MV-4-11 (cell line): ENCODE results near the gene CHDH.

Experiments
- DNase-seq: peaks from one replicate; lab custom pipeline; 2025; lab: John Stamatoyannopoulos, UW

The CHDH gene

GRCh38 chr3:53823956-53824657 is 22.1 kb downstream of the CHDH start:
- DNase-seq = no peak

- DNase-seq = no peak
These were observed 22.9 kb downstream of the CHDH start for GRCh38 chr3:53823026-53823955.

GRCh38 chr3:53822331-53822741 is 23.9 kb downstream of the CHDH start:
- no peak for DNase-seq

GRCh38 chr3:53821631-53822121 is 24.5 kb downstream of the CHDH start:
- no peak for DNase-seq

- no peak for DNase-seq
These were observed 25.3 kb downstream of the CHDH start for GRCh38 chr3:53820756-53821580.

- no peak for DNase-seq
These were observed 26.1 kb downstream of the CHDH start for GRCh38 chr3:53820084-53820483.

GRCh38 chr3:53819163-53819868 is 26.9 kb downstream of the CHDH start:
- DNase-seq = no peak

- no peak for DNase-seq
These were observed 27.7 kb downstream of the CHDH start for GRCh38 chr3:53818221-53819162.

GRCh38 chr3:53817809-53818208 is 28.4 kb downstream of the CHDH start:
- DNase-seq = no peak

- no peak for DNase-seq
These were observed 29.0 kb downstream of the CHDH start for GRCh38 chr3:53817211-53817610.

- no peak for DNase-seq
These were observed 29.8 kb downstream of the CHDH start for GRCh38 chr3:53816425-53816824.

- DNase-seq = no peak
These were observed 30.6 kb downstream of the CHDH start for GRCh38 chr3:53815651-53816050.

GRCh38 chr3:53815067-53815466 is 31.2 kb downstream of the CHDH start:
- DNase-seq = no peak

GRCh38 chr3:53813876-53814275 is 32.3 kb downstream of the CHDH start:
- no peak for DNase-seq

- DNase-seq = no peak
These were observed 33.0 kb downstream of the CHDH start for GRCh38 chr3:53813229-53813628.

GRCh38 chr3:53812434-53812833 is 33.8 kb downstream of the CHDH start:
- no peak for DNase-seq

- DNase-seq = no peak
These were observed 34.9 kb downstream of the CHDH start for GRCh38 chr3:53811143-53811927.

GRCh38 chr3:53809764-53810400 is 36.3 kb downstream of the CHDH start:
- no peak for DNase-seq

- DNase-seq = no peak
These were observed 37.0 kb downstream of the CHDH start for GRCh38 chr3:53809267-53809666.
